T-helper 17 cell (primary cell): Measurements from ENCODE around the gene GOLGA6L1. TPM values are rescaled to one million over a fixed set of nuclear protein-coding genes. Genes with fewer than 3 reads are reported as not detected.

ENCODE experiments used
- ATAC-seq: fragments of 150-1000 bp; cut with Tn5 transposase; 2 replicates; pipeline ENCODE4 v1.10.0; 2021; ENCODE audit warnings: mild to moderate bottlenecking, moderate library complexity
- DNase-seq, 3 donors: peaks; one replicate each; pipeline versions ENCODE4 v3.0.0 to v3.0.0-alpha.2; 2020 to 2021
- H3K9me3 ChIP-seq: one replicate; pipeline ENCODE4 v1.7.0; 2013; ENCODE audit warnings: low read length, mild to moderate bottlenecking; ENCODE audit not compliant: control insufficient read depth, poor library complexity, severe bottlenecking
- H3K27ac Mint-ChIP-seq: one replicate; pipeline ENCODE4 v1.8.0; 2022; ENCODE audit warnings: mild to moderate bottlenecking, moderate library complexity, mixed read lengths
- H3K27me3 Mint-ChIP-seq: one replicate; pipeline ENCODE4 v1.8.0; 2022; ENCODE audit warnings: mixed read lengths
- H3K36me3 Mint-ChIP-seq: one replicate; pipeline ENCODE4 v1.8.0; 2022; ENCODE audit warnings: low read depth, mixed read lengths
- H3K4me1 Mint-ChIP-seq: one replicate; pipeline ENCODE4 v1.8.0; 2022; ENCODE audit warnings: mild to moderate bottlenecking, mixed read lengths
- H3K4me3 Mint-ChIP-seq: one replicate; pipeline ENCODE4 v1.8.0; 2022; ENCODE audit warnings: mild to moderate bottlenecking, moderate library complexity, mixed read lengths
- total RNA-seq, 4 donors: library from RNA in 2 of 4; stranded (reverse) in 2 of 4; gene quantifications; one replicate each; pipeline ENCODE4 v1.2.3 and lab custom pipeline; 2022 to 2026

GOLGA6L1 gene
- total RNA-seq, 2 donors from 2014 or later = not detected

DNA sequence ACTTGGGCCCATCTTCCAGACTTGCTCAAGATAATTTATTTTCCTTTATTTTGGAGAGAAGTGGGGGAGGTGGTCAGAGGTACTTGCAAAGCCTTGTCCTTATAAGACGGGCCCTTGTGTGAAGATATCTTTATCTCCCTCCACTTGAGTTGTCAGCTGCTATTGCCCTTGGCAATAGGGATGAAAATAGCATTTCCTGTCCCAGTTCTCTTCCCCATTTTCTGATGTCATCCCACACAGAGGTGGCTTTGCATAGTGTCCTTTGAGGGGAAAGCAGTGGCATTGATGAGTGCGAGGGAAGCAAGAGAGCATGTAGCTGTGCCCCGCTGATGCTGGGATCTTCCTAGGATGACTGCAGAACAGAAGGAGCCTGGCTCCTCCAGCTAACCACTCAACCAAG is 55.4 kb downstream of the GOLGA6L1 start:
- Mint-ChIP-seq H3K27ac (no peak overlapping the region), H3K36me3 (no peaks in the 10 kb centered on the region), H3K27me3 (peaks cover 5% of the 10 kb centered on the region), H3K4me1 (peaks cover 2% of the 10 kb centered on the region), H3K4me3 (no peak overlapping the region)
- ATAC-seq = no peak
- DNase-seq = no peak
- no peaks in the 10 kb centered on the region for H3K9me3 ChIP-seq

- Mint-ChIP-seq H3K27ac (no peak overlapping the region), H3K36me3 (no peaks in the 10 kb centered on the region)
- ATAC-seq = no peak
Measured at GRCh38 chr15:23079766-23080165, 56.9 kb downstream of the GOLGA6L1 start.

More at GRCh38 chr15:23079766-23080165, 56.9 kb downstream of the GOLGA6L1 start:
- DNase-seq = no peak
- no peaks in the 10 kb centered on the region for H3K9me3 ChIP-seq
- peaks cover 15% of the 10 kb centered on the region for H3K27me3 Mint-ChIP-seq
- H3K4me3 Mint-ChIP-seq = no peak overlapping the region
- peaks cover 2% of the 10 kb centered on the region for H3K4me1 Mint-ChIP-seq

Other genes starting within 250 kb of the GOLGA6L1 start
- 10 to 100 TPM; 14.8 to 17.7 TPM for gene CYFIP1, start 156.5 kb downstream of the GOLGA6L1 start, total RNA-seq
- gene TUBGCP5, start 97.3 kb downstream of the GOLGA6L1 start, total RNA-seq = 10 to 100 TPM; 21.1 to 22.3 TPM
- gene GOLGA6L26, start 197.4 kb upstream of the GOLGA6L1 start, total RNA-seq = not detected
- gene GOLGA8S, start 217.9 kb upstream of the GOLGA6L1 start, total RNA-seq = under 1 TPM; 0.07 to 0.21 TPM